GM12878 (cell line): Measurements from ENCODE around the gene C1S.
"Not testable (repeated sequence)": the region's sequence is repeated elsewhere in the genome, so short reads cannot be mapped to it uniquely, and the experiment has no call there.

Experiments
- EZH2 ChIP-seq: IDR thresholded peaks from 2 replicates; pipeline ENCODE4 v1.6.1; 2012; ENCODE audit warnings: low read depth, mild to moderate bottlenecking, control low read depth, inconsistent platforms, low read length, borderline replicate concordance; ENCODE audit not compliant: control insufficient read depth
- MXI1 ChIP-seq: fragments of 150-350 bp; IDR thresholded peaks from 2 replicates; pipeline ENCODE4 v1.6.1; 2011; ENCODE audit warnings: low read depth, mild to moderate bottlenecking, inconsistent platforms, low read length, improper control_type of control experiment
- MYC ChIP-seq: IDR thresholded peaks from 2 replicates; pipeline ENCODE4 v1.6.1; 2011; ENCODE audit warnings: mild to moderate bottlenecking, low read length, moderate library complexity, inconsistent platforms; ENCODE audit not compliant: insufficient read depth, insufficient replicate concordance, insufficient read length, severe bottlenecking
- POLR2AphosphoS5 ChIP-seq: IDR thresholded peaks from 2 replicates; pipeline ENCODE4 v1.6.1; 2011; ENCODE audit warnings: mild to moderate bottlenecking, low read length, inconsistent platforms

DNA sequence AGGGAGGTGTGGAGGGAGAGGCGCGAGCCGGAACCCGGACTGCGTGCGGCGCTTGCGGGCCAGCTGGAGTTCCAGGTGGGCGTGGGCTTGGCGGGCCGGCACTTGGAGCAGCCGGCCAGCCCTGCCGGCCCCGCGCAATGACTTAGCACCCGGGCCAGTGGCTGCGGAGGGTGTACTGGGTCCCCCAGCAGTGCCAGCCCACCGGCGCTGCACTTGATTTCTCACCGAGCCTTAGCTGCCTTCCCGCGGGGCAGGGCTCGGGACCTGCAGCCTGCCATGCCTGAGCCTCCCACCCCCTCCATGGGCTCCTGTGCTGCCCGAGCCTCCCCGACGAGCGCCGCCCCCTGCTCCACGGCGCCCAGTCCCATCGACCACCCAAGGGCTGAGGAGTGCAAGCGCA, 23.1 kb upstream of the C1S start:
- not testable (repeated sequence) for TF ChIP-seq EZH2, POLR2AphosphoS5, MYC, MXI1
